ENCODE measurements around the gene SPRYD4. TPM values are rescaled to one million over a fixed set of nuclear protein-coding genes. Genes with fewer than 3 reads are reported as not detected.
"Not testable (repeated sequence)": the region's sequence is repeated elsewhere in the genome, so short reads cannot be mapped to it uniquely, and the experiment has no call there.

Gene SPRYD4
- total RNA-seq, 3 donors from 2014 or later = 2.9 to 4.8 (median 3.6) TPM

DNA sequence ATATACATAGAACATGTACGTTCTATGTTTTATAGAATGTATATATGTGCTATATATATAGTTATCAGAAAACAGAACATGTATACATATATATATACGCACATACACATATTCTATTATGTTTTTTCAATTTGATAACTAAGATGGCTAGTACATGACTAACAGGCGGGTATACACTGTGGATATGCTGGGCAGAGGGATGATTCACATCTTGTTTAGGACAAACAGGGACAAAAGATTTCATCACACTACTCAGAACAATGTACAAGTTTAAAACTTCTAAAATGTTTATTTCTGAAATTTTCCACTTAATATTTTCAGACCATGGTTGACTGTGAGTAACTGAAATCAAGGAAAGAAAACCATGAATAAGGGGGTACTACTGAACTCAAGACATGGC is 36.5 kb upstream of the SPRYD4 start:
- intact Hi-C loops (cut with DNase I; ENCODE audit: low total_unique reads) = no loop called here
- Histone ChIP-seq H3K4me3 (no peak overlapping the region), H3K27ac (no peak overlapping the region), H3K27me3 (no peaks in the 10 kb centered on the region), H3K9me3 (no peaks in the 10 kb centered on the region), H3K4me1 (no peaks in the 10 kb centered on the region), H3K36me3 (no peaks in the 10 kb centered on the region)
- TF ChIP-seq POLR2AphosphoS5 (IDR thresholded peaks at IDR 0.05) = no peak
- no peak for DNase-seq (ENCODE audit: low spot score in 2 of 2)

DNA sequence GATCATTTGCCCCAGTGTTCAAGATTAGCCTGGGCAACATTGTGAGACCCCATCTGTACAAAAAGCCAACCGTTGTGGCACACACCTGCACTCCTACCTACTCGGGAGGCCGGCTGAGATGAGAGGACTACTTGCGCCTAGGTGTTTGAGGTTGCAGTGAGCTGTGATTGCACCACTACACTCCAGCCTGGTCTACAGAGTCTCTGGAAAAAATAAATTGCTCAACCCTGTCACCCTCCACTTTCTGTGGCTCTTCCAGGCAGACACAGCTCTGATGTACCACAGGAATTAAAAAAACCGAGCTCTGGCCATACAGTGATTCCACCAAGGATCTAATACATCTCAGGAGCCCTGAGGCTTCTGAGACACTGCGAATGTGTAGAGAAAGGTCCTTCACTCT is 33.5 kb upstream of the SPRYD4 start:
- TF ChIP-seq POLR2A (IDR thresholded peaks at IDR 0.05) = no peak
- intact Hi-C loops (cut with DNase I; ENCODE audit: low total_unique reads) = no loop called here
- no peak overlapping the region for H3K27ac ChIP-seq

GRCh38 chr12:56437430-56438176 is 30.8 kb upstream of the SPRYD4 start:
- TF ChIP-seq POLR2AphosphoS5 (IDR thresholded peaks at IDR 0.05) (no peak), CTCF (IDR thresholded peaks at IDR 0.05) (no peak), POLR2A (IDR thresholded peaks at IDR 0.05) (no peak)
- no peaks in the 10 kb centered on the region for H3K4me1 ChIP-seq
- no peak for DNase-seq (ENCODE audit: low spot score in 2 of 2)
- no peak overlapping the region for H3K4me3 ChIP-seq
- H3K27ac ChIP-seq = no peak overlapping the region
- no peaks in the 10 kb centered on the region for H3K9me3 ChIP-seq
- intact Hi-C loops (cut with DNase I; ENCODE audit: low total_unique reads) = no loop called here
- H3K36me3 ChIP-seq = no peaks in the 10 kb centered on the region
- no peaks in the 10 kb centered on the region for H3K27me3 ChIP-seq

More for the DNA sequence above, 33.5 kb upstream of the SPRYD4 start:
- DNase-seq (ENCODE audit: low spot score in 2 of 2) = no peak
- Histone ChIP-seq H3K36me3 (no peaks in the 10 kb centered on the region), H3K27me3 (no peaks in the 10 kb centered on the region), H3K4me1 (no peaks in the 10 kb centered on the region), H3K4me3 (no peak overlapping the region), H3K9me3 (no peaks in the 10 kb centered on the region)

DNA sequence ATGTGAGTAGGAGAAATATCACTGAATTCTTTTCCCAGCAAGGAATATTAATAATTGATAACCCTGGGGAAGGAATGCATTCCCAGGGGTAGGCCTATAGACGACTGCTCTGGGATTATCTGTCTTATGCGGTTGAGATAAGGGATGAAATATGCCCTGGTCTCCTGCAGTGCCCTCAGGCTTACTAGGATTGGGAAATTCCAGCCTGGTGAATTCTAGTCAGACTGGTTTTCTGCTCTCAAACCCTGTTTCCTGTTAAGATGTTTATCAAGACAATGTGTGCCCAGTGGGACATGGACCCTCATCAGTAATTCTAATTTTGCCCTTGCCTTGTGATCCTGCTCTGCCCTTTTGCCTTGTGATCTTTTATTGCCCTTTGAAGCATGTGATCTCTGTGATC is 25.2 kb upstream of the SPRYD4 start:
- H3K36me3 ChIP-seq; intact Hi-C loops (cut with DNase I; ENCODE audit: low total_unique reads); H3K27me3 ChIP-seq; H3K4me1 ChIP-seq; DNase-seq (ENCODE audit: low spot score in 2 of 2); H3K4me3 ChIP-seq; H3K27ac ChIP-seq; H3K9me3 ChIP-seq: not testable (repeated sequence)

DNA sequence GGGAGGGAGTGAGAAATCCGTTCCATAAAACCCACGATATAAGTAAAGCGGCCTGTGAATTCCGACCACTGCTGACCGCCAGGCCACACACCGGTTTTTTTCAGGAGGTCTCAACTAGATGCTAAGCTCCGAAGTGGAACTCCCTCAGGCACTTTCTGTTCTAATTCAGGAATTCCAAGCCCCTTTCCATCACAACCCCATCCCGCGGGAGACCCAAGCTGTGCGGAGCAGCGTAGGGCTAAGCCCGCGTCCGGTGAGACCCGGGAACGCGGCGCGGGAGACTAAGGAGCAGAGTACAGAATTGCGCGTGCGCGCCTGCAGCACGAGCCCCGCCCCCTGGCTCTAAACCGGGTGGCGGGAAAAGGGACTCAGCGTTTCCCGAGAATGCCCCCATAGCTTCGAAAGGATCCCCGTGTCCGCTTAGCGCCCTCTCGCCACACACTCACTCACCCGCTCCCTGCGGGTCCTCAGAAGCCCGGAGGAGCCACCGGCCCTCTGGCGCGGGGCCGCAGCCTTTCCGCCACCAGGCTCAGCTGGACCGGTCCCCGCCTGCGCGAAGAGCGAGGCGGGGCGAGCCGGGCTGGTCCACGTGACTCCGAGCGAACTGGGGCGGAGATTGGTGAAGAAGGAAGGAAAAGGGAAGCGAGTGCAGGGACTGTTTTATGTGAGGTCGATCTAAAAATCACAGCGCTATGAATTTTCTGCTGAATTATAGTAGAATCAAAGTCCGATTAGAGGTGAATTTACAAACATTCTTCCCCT is 19.3 kb upstream of the SPRYD4 start, which contains the start of gene TIMELESS:
Gene TIMELESS (minus strand): TSS at position 567 of the 762 bp plus-strand sequence. CDS start 15,256 bp downstream, outside the sequence.
- H3K4me1 ChIP-seq = no peaks in the 10 kb centered on the region
- no peaks in the 10 kb centered on the region for H3K27me3 ChIP-seq
- peak in 2 of 3 donors; percentile 23 to 33 for TF ChIP-seq CTCF (IDR thresholded peaks at IDR 0.05)
- TF ChIP-seq POLR2AphosphoS5 (IDR thresholded peaks at IDR 0.05) = peak; percentile 66 to 74 (median 72)
- TF ChIP-seq POLR2A (IDR thresholded peaks at IDR 0.05) = peak; percentile 74
- H3K9me3 ChIP-seq = no peaks in the 10 kb centered on the region
- H3K4me3 ChIP-seq = peak within 1 kb of the TSS; percentile 57 to 86 (median 65)
- DNase-seq (ENCODE audit: low spot score in 2 of 2) = peak; percentile 82 to 83
- H3K27ac ChIP-seq = peak within 1 kb of the TSS; percentile 90 to 92
- H3K36me3 ChIP-seq = no peaks in the 10 kb centered on the region
- intact Hi-C loops (cut with DNase I; ENCODE audit: low total_unique reads) = no loop called here

DNA sequence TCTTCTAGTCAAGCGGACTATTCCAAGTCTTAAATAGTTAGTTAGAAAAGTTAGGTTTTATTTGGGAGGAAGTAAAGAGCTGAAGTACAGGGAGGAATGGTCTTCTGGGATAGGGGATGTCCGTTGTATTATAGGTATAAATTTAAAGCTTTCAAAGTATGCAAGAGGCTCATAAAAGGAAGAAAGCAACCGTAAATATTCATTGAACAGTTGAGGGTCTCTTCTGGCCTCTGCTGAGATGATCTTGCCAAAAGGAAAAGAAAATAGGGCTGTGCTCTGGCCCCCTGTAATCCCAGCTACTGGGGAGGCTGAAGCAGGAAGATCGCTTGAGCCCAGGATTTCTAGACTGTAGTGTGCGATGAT is 18.8 kb upstream of the SPRYD4 start:
- Histone ChIP-seq H3K27me3 (no peaks in the 10 kb centered on the region), H3K4me3 (peak overlapping the region; percentile 57 to 86 (median 65)), H3K9me3 (no peaks in the 10 kb centered on the region), H3K27ac (peak overlapping the region; percentile 90 to 92), H3K36me3 (no peaks in the 10 kb centered on the region), H3K4me1 (no peaks in the 10 kb centered on the region)
- no peak for TF ChIP-seq POLR2AphosphoS5 (IDR thresholded peaks at IDR 0.05)
- TF ChIP-seq CTCF (IDR thresholded peaks at IDR 0.05) = no peak
- no peak for TF ChIP-seq POLR2A (IDR thresholded peaks at IDR 0.05)
- DNase-seq (ENCODE audit: low spot score in 2 of 2) = no peak
- intact Hi-C loops (cut with DNase I; ENCODE audit: low total_unique reads) = no loop called here
